DMS53 treated with DMSO at 0.1 percent for 48 hours (cell line): Measurements from ENCODE around the gene AKAP11.
"Not testable (repeated sequence)": the region's sequence is repeated elsewhere in the genome, so short reads cannot be mapped to it uniquely, and the experiment has no call there.

Source experiments
- DNase-seq: peaks from one replicate; lab custom pipeline; 2025; ENCODE audit not compliant: unreplicated experiment; lab: John Stamatoyannopoulos, UW

The AKAP11 gene, protein sequence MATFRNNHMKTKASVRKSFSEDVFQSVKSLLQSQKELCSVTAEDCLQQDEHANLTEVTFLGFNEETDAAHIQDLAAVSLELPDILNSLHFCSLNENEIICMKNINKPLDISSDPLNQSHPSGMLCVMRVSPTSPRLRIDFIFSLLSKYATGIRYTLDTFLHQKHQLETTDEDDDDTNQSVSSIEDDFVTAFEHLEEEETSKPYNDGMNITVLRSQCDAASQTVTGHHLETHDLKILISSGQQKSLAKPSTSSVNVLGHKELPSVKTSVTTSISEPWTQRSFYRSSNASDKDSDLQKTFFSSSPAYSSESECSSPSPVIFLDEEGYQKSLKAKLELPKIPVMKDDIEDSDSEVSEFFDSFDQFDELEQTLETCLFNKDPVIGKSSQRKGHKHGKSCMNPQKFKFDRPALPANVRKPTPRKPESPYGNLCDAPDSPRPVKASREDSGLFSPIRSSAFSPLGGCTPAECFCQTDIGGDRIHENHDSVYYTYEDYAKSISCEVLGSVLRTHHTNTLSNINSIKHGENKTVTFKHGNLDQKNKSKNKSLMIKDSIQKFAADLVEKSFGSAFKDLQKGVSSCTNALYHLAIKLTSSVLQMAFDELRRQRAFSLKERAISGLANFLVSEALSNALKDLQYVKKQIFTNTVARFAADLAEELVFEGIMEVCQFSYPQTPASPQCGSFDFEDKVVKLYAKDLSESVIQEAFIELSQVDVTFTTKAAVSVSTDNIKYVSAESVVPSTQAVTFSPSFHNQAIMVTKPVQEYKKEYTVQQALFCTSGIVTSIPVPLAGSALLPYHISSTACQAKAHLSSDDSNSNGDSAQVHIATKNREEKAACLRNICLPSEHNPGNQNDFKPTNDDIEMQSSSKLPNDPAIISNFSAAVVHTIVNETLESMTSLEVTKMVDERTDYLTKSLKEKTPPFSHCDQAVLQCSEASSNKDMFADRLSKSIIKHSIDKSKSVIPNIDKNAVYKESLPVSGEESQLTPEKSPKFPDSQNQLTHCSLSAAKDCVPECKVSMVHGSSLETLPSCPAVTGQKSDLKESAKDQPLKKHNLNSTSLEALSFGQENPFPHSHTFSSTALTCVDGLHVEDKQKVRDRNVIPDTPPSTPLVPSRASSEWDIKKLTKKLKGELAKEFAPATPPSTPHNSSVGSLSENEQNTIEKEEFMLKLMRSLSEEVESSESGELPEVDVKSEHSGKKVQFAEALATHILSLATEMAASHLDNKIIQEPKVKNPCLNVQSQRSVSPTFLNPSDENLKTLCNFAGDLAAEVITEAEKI (N-terminal part only)

DNA sequence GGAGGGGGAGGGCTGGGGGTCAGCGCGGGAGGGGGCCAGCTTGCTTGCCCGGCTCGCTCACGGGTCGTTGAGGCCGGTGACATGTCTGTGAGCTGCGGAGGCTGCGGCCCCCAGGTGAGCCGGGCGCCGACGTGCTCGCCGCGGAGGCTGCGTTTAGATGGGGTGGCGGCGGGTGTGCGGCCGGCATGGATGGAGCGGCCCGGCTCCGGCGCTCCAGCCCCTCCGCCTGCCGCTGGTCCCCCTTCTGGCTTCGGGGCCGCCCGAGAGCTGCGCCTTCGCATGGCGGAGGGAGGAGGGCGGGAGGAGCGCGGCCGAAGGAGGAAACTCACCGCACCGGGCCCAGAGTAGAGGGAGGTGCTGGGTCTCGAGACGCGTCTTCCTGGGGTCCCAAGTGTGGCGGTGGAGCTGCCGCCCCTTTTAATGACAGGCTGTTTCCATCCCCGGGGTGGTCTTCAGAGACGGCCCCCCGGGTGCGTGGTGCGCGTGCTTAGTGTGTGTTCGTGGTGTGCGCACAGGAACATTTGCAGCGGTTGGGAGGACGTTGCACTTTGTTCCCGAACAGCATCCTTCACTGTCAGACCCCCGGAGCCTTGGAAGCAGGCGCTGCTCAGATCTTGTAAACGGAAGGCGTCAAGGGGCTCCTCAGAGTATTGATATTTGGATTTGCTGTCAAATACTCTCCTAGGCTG is at the start of gene AKAP11:
Gene AKAP11, plus strand, starts transcription at position 38 of the 689 bp plus-strand sequence. CDS start 14,197 bp downstream, outside the sequence.
- DNase-seq = no peak

DNA sequence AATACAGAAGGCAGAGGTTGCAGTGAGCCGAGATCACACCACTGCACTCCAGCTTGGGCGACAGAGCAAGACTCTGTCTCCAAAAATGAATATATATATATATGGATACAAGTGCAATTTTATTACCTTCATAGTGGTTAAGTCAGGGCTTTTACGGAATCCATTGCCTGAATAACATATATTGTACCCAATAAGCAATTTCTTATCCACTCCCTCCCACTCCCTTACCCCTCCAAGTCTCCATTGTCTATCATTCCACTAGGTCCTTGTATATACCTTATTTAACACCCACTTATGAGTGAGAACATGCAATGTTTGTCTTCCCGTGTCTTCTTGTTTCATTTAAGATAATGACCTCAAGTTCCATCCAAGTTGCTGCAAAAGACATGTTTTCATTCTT is 48.3 kb upstream of the AKAP11 start:
- no peak for DNase-seq

DNA sequence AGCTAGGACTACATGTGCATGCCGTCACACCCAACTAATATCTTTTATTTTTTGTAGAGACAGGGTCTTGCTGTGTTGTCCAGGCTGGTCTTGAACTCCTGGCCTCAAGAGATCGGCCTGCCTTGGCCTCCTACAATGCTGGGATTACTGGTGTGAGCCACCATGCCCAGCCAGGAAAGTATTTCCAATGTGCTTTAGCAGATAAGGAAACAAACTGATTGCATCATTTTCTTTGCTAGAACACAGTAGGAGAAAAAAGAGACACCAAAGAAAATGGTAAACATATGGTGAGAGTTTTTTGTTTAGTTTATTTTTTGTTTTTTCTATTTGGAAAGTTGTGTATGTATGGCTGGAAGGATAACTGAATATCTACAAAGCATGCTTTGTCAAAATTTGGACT is 46.9 kb upstream of the AKAP11 start:
- DNase-seq = no peak

DNA sequence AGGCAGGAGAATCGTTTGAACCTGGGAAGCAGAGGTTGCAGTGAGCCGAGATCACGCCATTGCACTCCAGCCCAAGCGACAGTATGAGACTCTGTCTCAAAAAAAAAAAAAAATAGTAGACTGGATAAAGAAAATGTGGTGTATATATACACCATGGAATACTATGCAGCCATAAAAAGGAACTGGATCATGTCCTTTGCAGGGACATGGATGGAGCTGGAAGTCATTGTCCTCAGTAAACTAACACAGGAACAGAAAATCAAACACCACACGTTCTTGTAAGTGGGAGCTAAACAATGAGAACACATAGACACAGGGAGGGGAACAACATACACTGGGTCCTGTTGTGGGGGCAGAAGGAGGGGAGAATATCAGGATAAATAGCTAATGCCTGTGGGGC is 45.2 kb upstream of the AKAP11 start:
- DNase-seq = not testable (repeated sequence)

DNA sequence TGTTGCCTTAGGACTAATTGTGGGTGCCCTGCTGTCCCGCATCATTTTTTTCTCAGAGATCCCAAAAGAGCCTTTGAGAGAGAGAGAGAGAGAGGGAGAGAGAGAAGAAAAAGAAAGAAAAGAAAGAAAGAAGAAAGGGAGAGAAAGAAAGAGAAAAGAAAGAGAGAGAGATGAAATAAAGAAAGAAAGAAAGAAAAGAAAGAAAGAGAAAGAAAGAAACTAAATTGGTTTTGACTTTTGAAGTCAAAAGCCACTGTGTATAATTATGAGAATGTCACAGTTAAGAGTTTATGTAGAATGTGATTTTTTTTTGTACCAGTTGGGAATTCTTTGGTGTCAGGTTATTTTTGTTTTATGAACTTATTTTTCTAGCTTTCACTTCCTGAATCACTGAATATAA is 43.4 kb upstream of the AKAP11 start:
- no peak for DNase-seq

DNA sequence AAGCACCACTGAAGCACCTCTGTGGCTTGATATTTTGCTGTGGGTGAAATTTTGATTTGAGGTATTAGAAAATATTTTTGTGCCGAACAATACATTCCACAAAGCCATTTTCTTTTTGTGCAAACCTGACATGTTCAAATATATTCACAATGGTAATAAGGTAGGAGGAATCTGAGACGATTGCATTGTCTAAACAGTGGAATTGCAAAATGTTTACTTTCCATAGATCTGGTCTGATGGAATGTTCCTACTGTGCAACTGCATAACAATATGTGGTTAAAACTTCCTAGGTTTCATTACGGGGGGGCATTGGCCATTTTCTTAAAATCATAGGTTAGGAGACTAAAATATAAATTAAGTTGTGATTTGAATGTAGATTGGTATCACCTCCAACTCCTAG is 42.7 kb upstream of the AKAP11 start:
- DNase-seq = no peak

DNA sequence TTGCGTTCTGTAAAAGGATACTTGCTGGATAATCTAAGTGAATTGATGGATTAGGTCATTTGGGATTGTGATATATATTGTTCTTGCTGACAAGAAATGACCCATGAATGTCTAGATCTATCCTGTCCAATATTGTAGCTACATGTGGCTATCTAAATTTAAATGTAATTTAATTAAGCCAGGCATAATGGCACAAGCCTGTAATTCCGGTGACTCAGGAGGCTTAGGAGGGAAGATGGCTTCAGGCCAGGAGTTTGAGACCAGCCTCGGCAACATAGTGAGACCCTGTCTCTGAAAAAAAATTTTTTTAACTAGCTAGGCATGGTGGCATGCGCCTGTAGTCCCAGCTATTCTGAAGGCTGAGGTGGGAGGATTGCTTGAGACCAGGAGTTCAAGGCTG is 39.3 kb upstream of the AKAP11 start:
- no peak for DNase-seq

DNA sequence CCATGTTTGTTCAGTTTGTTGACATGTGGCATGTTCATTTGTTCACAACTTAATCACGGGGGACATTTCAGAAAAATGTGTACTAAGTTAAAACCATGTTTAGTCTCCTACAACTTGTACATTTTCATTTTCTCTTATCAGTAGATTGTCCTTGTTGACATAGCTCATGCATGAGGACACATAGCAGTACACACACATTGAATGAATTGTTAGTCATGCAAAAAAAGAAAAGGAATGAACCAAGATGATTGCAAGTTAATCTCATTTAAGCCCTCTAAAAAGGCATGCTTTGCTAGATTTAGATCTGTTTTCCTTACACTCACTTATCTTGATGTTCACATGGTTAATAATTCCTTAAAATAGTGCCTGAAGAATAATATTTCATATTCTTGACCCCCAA is 38.2 kb upstream of the AKAP11 start:
- DNase-seq = no peak

DNA sequence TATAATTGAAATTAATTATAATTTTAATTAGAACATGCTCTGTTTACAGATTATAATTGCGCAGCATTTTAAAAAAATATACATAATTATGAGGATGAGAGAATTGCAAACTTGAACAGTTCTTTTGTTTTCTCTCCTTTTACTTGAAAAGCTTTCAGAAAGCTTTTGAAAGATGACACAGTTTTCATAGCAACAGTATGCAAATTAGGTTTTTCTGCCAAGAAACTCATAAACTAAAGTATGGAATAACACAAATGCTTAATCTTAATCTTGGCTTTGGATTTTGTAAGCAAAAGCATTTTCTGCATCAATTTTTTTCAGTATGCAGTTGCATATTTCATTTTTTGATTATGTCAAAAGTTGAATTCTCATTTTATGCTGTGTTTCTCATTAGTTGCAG is 32.8 kb upstream of the AKAP11 start:
- DNase-seq = no peak

DNA sequence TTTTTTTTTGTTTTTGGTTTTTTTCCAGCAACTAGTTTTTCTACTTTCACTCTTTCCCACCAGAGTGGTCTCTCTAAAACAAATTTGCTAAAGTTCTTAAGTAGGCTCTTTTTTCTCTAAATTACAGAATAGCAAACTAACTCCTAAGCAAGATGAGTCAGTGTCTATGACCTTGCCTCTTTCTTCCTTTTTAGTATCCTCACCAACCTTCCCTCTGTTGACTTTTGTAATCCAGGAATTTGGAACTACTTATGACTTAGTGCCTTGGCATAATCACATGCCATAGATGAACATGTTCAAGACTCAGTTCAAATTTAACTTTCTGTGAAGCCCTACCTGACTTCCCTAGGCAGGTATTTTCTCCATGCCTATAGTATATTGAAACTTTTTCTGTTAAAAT is 32.3 kb upstream of the AKAP11 start:
- no peak for DNase-seq

DNA sequence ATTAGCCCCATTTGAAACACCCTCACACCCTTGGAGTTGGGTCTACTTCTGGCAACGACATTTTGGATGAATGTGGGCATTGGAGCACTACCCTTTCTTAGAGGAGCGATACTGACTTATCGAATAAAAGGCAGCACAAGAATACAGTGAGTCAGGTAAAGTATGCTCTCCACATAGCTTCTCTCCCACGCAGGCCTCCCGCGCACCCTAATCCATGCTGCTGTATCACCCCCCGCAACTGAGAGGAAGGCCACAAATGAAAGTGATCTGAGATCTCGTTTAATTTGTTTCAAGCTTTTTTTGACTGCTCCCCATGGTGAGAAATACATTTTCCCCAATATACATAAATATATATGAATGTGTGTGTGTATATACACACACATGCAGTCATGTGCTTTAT is 25.4 kb upstream of the AKAP11 start:
- DNase-seq = no peak

DNA sequence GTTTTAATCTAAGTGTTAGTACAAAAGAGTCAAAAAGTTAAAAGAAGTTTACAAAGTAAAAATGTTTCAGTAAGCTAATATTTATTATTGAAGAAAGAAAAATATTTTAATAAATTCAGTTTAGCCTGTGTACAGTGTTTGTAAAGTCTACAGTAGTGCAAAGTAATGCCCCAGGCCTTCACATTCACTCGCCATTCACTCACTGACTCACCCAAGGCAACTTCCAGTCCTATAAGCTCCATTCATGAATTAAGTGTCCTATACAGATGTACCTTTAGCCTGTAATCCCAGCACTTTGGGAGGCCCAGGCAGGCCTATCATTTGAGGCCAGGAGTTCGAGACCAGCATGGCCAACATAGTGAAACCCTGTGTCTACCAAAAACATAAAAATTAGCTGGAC is 24.1 kb upstream of the AKAP11 start:
- DNase-seq = no peak

DNA sequence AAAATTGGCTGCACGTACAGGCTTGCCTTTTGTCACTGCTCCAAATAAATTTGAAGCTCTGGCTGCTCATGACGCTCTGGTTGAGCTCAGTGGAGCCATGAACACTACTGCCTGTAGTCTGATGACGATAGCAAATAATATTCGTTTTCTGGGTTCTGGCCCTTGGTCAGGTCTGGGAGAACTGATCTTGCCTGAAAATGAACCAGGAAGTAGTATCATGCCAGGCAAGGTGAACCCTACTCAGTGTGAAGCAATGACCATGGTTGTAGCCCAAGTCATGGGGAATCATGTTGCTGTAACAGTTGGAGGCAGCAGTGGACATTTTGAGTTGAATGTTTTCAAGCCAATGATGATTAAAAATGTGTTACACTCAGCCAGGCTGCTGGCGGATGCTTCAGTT is 16.1 kb upstream of the AKAP11 start:
- no peak for DNase-seq

DNA sequence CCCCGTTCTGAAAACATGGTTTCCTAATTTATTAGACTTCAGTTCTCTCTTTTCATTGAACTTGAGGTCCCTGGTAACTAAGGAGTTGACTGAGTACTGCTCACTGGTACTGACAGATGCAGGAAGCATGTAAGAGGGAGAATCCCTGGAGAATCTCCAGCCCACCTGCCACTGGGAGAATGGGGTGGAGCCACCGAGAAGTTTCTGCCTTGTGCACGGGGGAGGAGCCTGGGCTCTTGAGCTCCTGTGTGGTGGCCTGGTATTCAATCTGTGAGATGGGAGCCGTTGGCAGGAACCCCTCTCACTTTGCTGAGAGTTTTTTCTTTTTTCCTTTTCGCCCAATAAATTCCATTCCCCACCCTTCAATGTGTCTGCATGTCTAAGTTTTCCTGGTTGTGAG is 13.2 kb upstream of the AKAP11 start:
- no peak for DNase-seq

DNA sequence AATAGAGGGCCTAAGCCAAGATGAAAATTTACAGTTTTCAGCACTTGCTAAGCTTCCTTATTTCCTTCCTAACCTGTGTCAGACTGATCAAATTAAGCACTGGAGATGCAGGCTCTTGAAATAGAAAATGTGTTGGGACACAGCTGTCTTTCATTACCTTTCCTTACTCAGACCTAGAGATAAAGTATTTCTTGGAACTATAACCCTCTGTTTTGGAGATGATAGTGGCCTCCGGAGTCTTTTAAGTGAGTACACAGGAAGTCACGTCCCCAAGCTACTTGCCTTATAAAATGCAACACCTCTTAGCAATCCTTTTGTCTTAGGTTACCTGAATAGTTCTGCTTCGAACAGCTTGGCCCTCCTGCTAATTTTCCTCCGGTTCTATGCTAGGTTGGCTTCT is 12.4 kb upstream of the AKAP11 start:
- DNase-seq = no peak

DNA sequence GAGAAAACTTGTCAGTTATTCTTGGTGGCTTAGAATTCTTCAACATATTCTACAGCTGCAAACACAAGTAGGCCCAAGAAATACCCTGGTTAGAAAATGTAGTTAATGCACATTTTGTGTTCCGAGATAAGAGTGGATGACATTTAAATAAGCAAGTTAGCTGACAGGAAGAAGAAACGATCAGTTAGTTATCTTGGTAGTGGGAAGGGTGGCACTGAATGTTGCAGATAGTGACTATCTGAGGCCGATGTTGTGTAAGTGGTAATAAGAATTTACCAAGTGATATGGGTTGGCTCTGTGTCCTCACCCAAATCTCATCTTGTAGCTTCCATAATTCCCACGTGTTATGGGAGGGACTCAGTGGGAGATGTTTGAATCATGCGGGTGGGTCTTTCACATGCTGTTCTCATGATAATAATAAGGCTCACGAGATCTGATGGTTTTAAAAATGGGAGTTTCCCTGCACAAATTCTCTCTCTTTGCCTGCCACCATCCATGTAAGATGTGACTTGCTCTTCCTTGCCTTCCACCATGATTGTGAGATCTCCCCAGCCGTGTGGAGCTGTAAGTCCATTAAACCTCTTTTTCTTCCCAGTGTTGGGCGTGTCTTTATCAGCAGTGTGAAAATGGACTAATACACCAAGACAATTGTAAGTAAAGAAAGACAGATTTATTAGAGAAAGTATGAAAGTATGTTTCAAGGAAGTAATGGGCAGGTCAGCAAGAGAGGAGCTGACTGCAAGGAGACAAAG is 10.9 kb upstream of the AKAP11 start:
- DNase-seq = no peak

DNA sequence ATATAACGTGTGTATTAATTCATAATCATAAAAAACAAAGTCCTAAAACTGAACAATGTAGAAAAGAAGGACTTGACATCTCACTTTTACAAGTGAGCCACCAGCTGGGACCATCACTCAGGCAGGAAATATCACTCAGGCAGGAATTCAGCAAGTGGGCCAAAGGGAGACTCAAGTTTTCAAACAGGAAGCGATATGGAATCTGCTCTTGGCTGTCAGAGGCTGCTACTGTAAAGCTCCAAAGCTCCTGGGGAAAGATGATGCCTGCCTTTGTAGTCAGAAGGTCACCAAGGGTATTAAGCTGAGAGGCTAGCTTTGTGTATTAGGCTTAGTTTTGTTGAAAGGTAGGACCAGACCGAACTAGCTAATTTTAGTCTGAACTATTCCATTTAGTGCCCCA is 5.5 kb upstream of the AKAP11 start:
- no peak for DNase-seq

DNA sequence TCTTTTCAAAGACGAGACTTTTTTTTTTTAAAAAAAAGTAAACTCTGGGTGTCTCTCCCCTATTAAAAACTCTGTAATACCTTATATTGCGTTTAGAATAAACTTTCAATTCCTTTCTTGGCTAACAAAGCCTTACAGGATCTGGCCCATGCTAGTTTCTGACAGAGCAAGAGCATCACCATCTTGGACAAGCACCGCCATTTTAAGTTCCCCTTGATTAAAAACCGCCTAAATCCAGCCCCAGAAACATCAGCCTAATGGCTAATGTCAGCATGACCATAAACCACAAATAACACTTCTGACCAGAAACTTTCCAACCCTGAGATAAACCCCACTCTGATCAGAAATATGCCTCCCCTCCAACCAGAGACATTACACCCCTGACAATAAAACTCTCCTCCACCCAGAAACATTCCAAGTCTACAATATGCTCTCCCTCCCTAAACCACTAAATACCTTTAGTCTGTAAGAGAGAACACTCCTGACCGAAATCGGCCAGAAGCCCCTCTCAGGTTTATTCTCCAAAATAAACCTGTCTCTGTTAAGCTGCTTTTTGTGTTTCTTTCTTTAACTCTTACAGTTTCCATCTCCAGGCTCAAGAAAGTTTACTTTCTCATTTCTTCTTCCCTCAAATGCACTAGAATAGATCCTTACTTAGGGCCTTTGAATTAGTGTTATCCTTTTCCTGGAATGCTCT is 1.6 kb upstream of the AKAP11 start:
- no peak for DNase-seq

DNA sequence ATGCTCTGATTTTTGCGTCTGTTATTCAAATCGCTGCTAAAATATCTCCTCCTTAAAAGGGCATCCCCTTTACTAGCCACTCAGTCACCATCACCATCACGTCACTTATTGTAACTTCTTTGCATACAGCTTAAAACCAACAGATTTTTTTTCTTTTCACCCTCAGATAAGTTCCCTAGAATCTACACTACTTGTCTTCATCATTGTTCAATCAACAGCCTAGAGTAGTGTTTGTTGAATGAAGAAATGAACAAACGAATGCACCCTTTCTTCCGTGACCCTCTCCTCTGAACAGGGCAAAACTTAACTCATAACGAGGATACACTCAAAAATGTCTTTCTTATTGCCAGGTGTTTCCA is 1.1 kb upstream of the AKAP11 start:
- no peak for DNase-seq
